ENCODE data around the gene PFN2. TPM values are rescaled to one million over a fixed set of nuclear protein-coding genes. Genes with fewer than 3 reads are reported as not detected.

The PFN2 gene
- total RNA-seq, 1 donor from 2014 or later = 3.4 TPM

- no peak overlapping the region for H3K27ac Mint-ChIP-seq
- no peak for TF ChIP-seq CTCF (IDR thresholded peaks at IDR 0.05)
- ATAC-seq (ENCODE audit: low read depth) = no peak
- peaks cover 15% of the 10 kb centered on the region for H3K4me1 Mint-ChIP-seq
- DNase-seq = no peak
- H3K36me3 Mint-ChIP-seq (ENCODE audit: low read depth) = peaks cover 22% of the 10 kb centered on the region
- intact Hi-C loops (cut with micrococcal nuclease) = no loop called here
- no peak overlapping the region for H3K4me3 Mint-ChIP-seq
- CTCF ChIA-PET = no interaction called here
- H3K9me3 Mint-ChIP-seq = no peaks in the 10 kb centered on the region
- POLR2A ChIA-PET = no interaction called here
- H3K27me3 Mint-ChIP-seq = no peaks in the 10 kb centered on the region
These were observed 11.3 kb downstream of the PFN2 start for GRCh38 chr3:149959443-149959842.

GRCh38 chr3:149958171-149958796 lies 12.4 kb downstream of the PFN2 start:
- H3K4me3 Mint-ChIP-seq = no peak overlapping the region
- intact Hi-C loops (cut with micrococcal nuclease) = no loop called here
- CTCF ChIA-PET = interaction anchor here (1.6 kb wide), 1 partner anchor 12 kb away, joined by 4 read pairs; no protein-coding TSS in a partner anchor
- ATAC-seq (ENCODE audit: low read depth) = no peak
- no peak for DNase-seq
- peaks cover 19% of the 10 kb centered on the region for H3K4me1 Mint-ChIP-seq
- no peaks in the 10 kb centered on the region for H3K27me3 Mint-ChIP-seq
- no peaks in the 10 kb centered on the region for H3K9me3 Mint-ChIP-seq
- no peak overlapping the region for H3K27ac Mint-ChIP-seq
- POLR2A ChIA-PET = no interaction called here
- no peak for TF ChIP-seq CTCF (IDR thresholded peaks at IDR 0.05)
- H3K36me3 Mint-ChIP-seq (ENCODE audit: low read depth) = peaks cover 26% of the 10 kb centered on the region

- no peak for TF ChIP-seq CTCF (IDR thresholded peaks at IDR 0.05)
- H3K27me3 Mint-ChIP-seq = no peaks in the 10 kb centered on the region
- DNase-seq (no peak), ATAC-seq (ENCODE audit: low read depth) (no peak)
- H3K36me3 Mint-ChIP-seq (ENCODE audit: low read depth) = peaks cover 29% of the 10 kb centered on the region
- intact Hi-C loops (cut with micrococcal nuclease) = no loop called here
- H3K9me3 Mint-ChIP-seq = no peaks in the 10 kb centered on the region
- no peak overlapping the region for H3K27ac Mint-ChIP-seq
- ChIA-PET CTCF (interaction anchor here (0.8 to 1.6 kb wide), 2 partner anchors 9 to 12 kb away, joined by 3 to 4 read pairs; no protein-coding TSS in a partner anchor), POLR2A (no interaction called here)
- H3K4me1 Mint-ChIP-seq = peaks cover 19% of the 10 kb centered on the region
- H3K4me3 Mint-ChIP-seq = no peak overlapping the region
These were observed 13.2 kb downstream of the PFN2 start for GRCh38 chr3:149957361-149958125.

- H3K27ac Mint-ChIP-seq = no peak overlapping the region
These were observed 15.2 kb downstream of the PFN2 start for GRCh38 chr3:149955449-149955848.

More at GRCh38 chr3:149955449-149955848, 15.2 kb downstream of the PFN2 start:
- Mint-ChIP-seq H3K27me3 (no peaks in the 10 kb centered on the region), H3K9me3 (no peaks in the 10 kb centered on the region), H3K36me3 (ENCODE audit: low read depth) (peaks cover 37% of the 10 kb centered on the region), H3K4me3 (no peak overlapping the region), H3K4me1 (peaks cover 19% of the 10 kb centered on the region)
- ChIA-PET CTCF (interaction anchor here (1.1 kb wide), 1 partner anchor 20 kb away, joined by 4 read pairs; no protein-coding TSS in a partner anchor), POLR2A (interaction anchor here (0.5 kb wide), 1 partner anchor 147 kb away, joined by 3 read pairs; no protein-coding TSS in a partner anchor)
- TF ChIP-seq CTCF (IDR thresholded peaks at IDR 0.05) = no peak
- intact Hi-C loops (cut with micrococcal nuclease) = no loop called here
- DNase-seq (no peak), ATAC-seq (ENCODE audit: low read depth) (no peak)
